ENCODE data around the gene UBA1. TPM values are rescaled to one million over a fixed set of nuclear protein-coding genes. Genes with fewer than 3 reads are reported as not detected.

Gene UBA1
- total and polyA plus RNA-seq, 10 donors, result 57.7 to 207 (median 191) TPM

GRCh38 chrX:47212381-47213293 is 19.0 kb downstream of the UBA1 start:
- Histone ChIP-seq H3K9me3 (no peaks in the 10 kb centered on the region), H3K27me3 (replicated peaks in 1 of 7) (no peaks in the 10 kb centered on the region), H3K36me3 (peaks cover 12 to 92% (median 85%) of the 10 kb centered on the region in 6 donors), H3K4me1 (peaks cover 5 to 14% (median 10%) of the 10 kb centered on the region in 6 donors), H3K27ac (no peak overlapping the region), H3K4me3 (no peak overlapping the region)
- TF ChIP-seq CTCF (IDR thresholded peaks at IDR 0.05 in 8 of 11, conservative IDR thresholded peaks at IDR 0.05 in 3 of 11) (no peak), POLR2AphosphoS5 (IDR thresholded peaks at IDR 0.05) (no peak)
- intact Hi-C loops (cut with DNase I; ENCODE audit: low total_unique reads), result no loop called here
- WGBS, 5 donors, result 92 to 97% (median 95%) methylated on average over 12 of the region's 12 CpGs
- peak; percentile 65 for DNase-seq

- Histone ChIP-seq H3K4me1 (peaks cover 5 to 19% (median 14%) of the 10 kb centered on the region in 6 donors), H3K27me3 (replicated peaks in 1 of 7) (no peaks in the 10 kb centered on the region), H3K36me3 (peaks cover 6 to 73% (median 67%) of the 10 kb centered on the region in 6 donors), H3K27ac (no peak overlapping the region), H3K4me3 (no peak overlapping the region), H3K9me3 (no peaks in the 10 kb centered on the region)
- TF ChIP-seq CTCF (IDR thresholded peaks at IDR 0.05 in 8 of 11, conservative IDR thresholded peaks at IDR 0.05 in 3 of 11) (no peak), POLR2AphosphoS5 (IDR thresholded peaks at IDR 0.05) (peak in 2 of 3 donors; percentile 21 to 52)
- intact Hi-C loops (cut with DNase I; ENCODE audit: low total_unique reads), result no loop called here
- 90 to 95% (median 93%) methylated on average over 17 to 20 of the region's 20 CpGs for WGBS, 5 donors
- DNase-seq, result peak; percentile 76
Observed at GRCh38 chrX:47214435-47215077, 20.9 kb downstream of the UBA1 start.

DNA sequence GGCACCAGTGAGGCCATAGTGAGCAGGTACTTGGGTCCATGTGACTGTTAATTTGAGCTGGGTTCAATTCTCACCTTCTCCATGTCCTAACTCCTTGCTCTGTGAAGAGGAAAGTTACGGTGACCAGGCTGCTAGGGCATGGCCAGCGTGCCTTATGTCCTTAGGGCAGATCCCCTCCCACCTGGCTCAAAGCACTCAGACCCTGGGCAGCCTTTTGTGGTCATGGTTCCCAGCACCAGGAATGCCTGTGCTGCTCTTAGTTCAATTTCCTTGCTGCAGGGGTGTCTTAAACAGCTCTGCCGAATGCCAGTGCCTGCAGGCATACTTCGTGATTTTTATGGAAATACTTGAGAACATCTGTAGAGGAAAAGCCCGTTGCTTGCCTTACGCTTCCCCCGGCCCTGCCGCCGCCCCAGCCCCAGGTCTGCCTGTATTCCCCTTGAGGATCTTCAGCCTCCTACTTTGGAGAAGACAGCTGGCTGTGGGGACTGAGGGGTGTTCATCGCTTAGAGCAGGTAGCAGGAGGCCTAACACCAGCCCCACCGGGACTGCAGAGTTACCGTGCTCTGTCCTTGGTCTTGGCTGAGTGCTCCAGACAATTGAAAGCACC is 21.8 kb downstream of the UBA1 start:
- Histone ChIP-seq H3K4me1 (peaks cover 10 to 27% (median 22%) of the 10 kb centered on the region in 6 donors), H3K36me3 (peaks cover 4 to 64% (median 59%) of the 10 kb centered on the region in 6 donors), H3K4me3 (no peak overlapping the region), H3K27me3 (replicated peaks in 1 of 7) (no peaks in the 10 kb centered on the region), H3K27ac (peak overlapping the region in 1 of 8 donors; percentile 17), H3K9me3 (no peaks in the 10 kb centered on the region)
- intact Hi-C loops (cut with DNase I; ENCODE audit: low total_unique reads), result no loop called here
- peak; percentile 76 for DNase-seq
- WGBS, 5 donors, result 75 to 93% (median 87%) methylated on average over 4 to 12 of the region's 12 CpGs
- TF ChIP-seq CTCF (IDR thresholded peaks at IDR 0.05 in 8 of 11, conservative IDR thresholded peaks at IDR 0.05 in 3 of 11) (no peak), POLR2AphosphoS5 (IDR thresholded peaks at IDR 0.05) (no peak), POLR2A (IDR thresholded peaks at IDR 0.05) (no peak)

Measured in spleen (tissue), 11 donors.